GM21360 (cell line): ENCODE data around the gene TCFL5.

ENCODE experiments used
- ATAC-seq: cut with Tn5 transposase; IDR thresholded peaks from one replicate; pipeline ENCODE4 v1.9.1; 2021; ENCODE audit warnings: mild to moderate bottlenecking, moderate library complexity; ENCODE audit not compliant: unreplicated experiment

Gene TCFL5

DNA sequence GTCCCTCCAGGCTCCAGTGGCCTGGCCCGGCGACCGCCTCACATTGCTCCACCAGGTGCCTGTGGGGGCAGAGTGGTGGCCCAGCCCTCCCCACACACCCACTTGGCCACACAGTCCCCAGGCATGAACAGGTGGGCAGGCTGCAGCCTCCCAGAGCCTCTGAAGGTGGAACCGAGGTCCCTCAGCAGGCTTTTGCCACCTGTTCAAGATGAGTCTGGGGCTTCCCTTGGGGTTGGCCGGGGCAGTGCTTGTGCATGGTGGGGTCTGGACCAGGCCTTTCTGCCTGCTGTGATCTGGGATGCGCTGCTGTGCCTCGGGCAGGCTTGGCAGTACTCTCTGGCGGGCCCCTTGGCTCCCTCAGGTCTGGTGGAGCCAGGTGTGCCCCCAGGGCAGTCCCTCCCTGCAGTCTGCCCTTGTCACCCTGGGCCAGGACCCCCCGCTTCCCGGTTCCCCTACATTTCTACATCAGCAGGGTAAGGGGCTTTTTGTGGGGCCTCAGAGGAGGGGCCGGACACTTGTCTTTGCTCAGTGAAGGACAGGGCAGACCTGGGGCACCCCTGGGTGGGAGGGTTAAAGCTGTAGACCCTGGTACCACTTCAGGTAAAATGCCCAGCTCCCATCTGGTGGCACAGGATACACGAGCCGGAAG, 47.4 kb downstream of the TCFL5 start:
- ATAC-seq: no peak

DNA sequence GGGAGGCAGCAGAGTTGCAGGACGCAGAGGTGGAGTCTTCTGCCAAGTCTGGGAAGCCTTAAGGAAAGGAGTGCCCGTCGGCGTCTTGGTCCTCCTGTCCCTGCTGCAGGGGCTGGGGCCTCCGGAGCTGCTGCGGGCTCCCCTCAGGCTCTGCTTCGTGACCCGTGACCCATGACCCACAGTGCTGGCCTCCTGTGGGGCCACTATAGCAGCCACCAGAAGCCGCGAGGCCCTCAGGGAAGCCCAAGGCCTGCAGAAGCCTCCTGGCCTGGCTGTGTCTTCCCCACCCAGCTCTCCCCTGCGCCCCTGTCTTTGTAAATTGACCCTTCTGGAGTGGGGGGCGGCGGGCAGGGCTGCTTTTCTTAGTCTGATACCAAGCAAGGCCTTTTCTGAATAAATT, 48.0 kb downstream of the TCFL5 start:
- ATAC-seq: no peak

DNA sequence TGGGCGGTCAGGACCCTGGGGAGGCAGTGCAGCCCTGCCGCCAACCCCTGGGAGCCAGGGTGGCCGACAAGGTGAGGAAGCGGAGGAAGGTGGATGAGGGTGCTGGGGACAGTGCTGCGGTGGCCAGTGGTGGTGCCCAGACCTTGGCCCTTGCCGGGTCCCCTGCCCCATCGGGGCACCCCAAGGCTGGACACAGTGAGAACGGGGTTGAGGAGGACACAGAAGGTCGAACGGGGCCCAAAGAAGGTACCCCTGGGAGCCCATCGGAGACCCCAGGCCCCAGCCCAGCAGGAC, 48.8 kb downstream of the TCFL5 start:
- ATAC-seq: no peak

DNA sequence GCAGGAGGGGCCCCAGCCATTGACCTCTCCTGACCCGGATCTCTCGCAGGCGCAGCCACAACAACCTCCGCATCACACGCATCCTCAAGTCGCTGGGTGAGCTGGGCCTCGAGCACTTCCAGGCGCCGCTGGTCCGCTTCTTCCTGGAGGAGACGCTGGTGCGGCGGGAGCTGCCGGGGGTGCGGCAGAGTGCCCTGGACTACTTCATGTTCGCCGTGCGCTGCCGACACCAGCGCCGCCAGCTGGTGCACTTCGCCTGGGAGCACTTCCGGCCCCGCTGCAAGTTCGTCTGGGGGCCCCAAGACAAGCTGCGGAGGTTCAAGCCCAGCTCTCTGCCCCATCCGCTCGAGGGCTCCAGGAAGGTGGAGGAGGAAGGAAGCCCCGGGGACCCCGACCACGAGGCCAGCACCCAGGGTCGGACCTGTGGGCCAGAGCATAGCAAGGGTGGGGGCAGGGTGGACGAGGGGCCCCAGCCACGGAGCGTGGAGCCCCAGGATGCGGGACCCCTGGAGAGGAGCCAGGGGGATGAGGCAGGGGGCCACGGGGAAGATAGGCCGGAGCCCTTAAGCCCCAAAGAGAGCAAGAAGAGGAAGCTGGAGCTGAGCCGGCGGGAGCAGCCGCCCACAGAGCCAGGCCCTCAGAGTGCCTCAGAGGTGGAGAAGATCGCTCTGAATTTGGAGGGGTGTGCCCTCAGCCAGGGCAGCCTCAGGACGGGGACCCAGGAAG, 49.3 kb downstream of the TCFL5 start:
- ATAC-seq: no peak

DNA sequence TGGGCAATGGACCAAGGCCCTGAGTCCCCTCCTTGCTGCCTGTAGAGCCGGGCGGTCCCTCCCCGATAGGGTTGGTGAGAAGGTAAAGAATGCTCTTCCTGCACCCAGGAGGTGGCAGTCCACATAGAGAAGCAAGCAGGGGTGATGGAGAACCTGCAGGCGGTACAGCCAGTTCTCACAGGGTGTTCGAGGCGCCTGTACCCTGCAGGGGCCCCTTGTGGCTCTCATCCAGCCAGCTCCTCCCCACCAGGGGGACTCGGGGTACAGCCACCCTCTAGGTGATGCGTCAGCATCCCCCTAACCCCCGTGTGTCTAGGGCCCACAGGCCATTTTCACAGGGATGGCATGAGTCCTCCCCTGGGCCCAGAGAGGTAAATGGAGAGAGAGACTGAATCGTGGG, 49.9 kb downstream of the TCFL5 start:
- no peak for ATAC-seq

DNA sequence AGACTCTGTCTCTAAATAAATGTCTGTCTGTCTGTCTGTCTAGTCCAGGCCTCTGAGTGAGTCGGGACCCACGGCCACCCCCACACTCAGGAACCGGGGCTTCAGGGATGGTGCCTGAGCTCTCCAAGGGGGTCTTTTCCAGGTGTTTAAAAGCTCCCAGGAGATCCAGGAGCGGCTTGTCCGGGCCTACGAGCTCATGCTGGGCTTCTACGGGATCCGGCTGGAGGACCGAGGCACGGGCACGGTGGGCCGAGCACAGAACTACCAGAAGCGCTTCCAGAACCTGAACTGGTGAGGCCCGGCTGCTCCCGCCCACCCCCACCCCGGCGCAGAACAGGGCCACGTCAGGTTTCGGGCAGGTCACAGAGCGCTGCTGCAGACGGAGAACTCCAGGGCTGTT, 50.3 kb downstream of the TCFL5 start:
- no peak for ATAC-seq

DNA sequence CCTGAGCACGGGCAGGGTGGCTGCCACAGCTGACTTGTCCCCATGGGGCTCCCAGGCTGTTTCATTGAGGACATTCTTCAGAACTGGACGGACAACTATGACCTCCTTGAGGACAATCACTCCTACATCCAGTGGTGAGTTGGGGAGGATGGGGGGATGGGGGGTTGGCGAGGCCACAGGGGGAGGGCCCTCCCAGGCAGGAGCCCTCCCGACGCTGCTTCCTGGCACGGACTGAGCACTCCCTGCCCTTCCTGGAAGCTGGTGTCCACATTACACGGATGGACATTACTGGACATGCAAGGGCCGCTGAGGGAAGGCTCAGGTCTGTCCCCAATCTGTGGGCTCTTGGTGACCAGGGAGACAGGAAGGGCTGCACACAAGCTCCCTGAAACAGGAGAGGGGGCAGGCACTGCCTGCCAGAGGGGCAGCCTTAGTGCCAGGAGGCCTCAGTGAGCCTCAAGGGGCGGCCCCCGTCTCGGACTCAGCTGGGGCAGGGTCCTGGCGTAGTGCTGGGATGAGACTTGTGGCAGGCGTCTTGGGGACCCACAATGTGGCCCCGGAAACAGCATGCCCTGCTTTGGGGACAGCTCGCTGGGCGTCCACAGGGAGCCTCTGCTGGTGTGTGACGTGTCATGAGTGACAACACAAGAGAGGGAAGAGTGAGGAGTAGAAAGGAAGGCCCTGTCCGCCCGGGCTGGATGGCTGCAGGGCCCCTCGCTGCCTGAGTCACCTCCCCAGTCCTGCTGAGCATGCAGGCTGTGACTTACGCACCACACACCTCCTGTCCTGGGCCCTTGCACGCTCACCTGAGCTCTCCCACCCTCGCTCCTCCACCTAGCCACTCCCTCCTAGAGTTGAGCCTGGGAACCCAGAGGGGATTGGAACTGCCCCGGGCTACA, 51.8 kb downstream of the TCFL5 start:
- ATAC-seq: no peak

DNA sequence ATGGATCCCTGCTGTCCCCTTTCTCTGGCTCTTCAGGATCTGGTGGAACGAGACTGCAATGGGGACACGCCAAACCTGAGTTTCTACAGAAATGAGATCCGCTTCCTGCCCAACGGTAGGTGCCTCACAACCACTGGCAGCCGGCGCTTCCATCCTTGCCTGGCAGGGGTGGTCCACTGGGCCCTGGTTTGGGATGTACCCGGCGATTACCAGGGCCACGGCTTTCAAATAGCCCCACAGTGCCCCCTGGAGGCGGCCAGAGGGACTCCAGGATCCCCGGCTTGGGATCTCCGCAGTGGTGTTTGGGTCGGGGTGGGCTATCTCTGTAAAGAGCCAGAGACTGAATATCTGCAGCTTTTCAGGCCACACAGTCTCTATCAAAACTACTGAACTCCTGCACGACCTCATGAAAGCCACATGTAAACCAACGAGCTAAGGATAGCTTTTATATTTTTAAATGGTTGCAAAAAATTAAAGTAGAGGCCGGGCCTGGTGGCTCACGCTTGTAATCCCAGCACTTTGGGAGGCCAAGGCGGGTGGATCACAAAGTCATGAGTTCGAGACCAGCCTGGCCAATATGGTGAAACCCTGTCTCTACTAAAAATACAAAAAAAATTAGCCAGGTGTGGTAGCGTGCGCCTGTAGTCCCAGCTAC, 53.3 kb downstream of the TCFL5 start:
- no peak for ATAC-seq

DNA sequence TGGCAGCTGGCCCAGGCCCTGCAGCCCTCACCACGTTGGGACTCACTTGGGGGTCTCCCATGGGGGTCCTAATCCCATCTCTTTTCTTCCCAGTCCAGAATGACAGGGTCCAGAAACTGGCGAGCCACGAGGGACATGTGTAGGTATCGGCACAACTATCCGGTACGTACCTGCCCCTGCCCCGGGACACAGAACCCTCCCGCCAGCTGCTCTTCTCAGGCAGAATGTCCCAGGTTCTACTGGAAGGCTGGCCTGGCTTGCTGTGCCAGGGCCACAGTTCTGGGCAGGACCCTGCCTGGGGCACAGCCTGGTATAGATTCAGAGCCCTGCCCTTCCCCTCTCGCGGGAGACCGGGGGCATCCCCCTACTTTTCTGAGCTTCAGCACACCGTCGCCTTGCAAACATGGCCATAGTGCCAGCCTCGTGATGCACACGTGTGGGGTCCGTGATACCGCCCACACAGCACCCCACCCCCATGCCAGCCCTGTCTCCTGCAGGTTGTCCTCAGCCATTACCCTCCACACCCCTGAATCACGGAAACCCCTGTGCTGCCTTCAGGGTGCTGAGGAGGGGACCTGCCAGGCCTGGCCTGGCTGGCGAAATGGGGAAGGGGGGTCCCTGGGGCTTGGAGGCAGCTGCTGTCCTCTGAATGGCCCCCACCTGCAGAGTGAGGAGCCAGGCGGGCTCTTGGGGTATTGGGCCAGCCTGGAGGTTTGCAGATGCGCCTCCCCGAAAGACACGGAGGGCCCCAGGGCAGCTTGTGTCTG, 54.0 kb downstream of the TCFL5 start:
- no peak for ATAC-seq

DNA sequence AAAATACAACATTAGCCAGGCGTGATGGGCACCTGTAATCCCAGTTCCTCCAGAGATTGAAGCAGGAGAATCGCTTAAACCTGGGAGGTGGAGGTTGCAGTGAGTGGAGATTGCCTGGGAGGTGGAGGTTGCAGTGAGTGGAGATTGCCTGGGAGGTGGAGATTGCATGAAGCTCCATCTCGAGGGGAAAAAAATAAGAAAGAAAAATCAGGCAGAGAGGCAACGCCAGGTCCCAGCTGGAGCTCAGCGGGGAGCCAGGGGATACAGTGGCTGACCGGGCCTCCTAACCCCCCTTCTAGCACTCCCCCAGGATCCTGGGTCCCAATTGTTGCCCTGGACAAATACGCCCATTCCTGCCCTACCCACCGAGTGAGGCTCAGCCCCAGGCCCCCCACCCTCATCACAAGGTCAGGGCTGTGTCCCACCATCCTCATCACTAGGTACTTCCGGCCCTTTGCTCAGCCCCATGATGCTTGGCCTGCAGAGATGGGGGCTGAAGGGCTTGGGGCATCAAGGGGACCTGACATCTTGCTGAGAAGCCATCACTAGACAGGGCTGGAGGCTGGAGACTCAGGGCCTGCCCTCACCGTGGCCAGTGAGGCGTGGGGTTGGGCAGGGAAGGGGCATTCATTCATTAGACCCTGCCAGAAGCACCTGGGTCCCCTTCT, 55.1 kb downstream of the TCFL5 start:
- ATAC-seq: no peak

DNA sequence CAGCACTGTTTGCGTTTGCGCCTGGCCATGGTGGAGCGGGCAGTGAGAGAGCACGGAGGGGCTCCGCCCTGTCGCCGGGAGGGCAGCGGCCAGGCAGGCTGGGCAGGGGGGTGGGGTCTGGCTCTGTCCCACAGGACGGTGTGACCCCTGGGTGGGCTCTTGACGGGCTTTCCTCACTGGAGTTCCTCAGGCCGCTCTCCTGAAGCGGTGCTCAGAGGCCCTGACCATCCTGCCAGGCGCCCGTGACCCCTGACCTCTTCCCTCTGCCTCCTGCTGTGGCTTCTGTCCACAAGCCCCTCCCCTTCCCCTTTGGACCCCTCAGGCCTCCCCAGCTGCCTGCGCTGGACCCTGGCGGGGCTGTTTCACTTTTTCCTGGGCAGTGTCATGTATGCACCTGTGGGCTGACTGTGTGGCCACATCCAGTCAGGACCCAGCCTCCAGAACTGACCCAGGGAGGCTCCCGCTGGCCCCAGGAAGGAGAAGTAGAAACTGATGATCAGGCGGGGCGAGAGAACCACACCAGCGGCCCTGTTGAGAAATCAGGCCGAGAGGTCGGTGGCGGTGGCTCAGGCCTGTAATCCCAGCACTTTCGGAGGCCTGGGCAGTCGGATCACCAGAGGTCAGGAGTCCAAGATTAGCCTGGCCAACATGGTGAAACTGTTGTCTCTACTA, 55.8 kb downstream of the TCFL5 start:
- no peak for ATAC-seq

DNA sequence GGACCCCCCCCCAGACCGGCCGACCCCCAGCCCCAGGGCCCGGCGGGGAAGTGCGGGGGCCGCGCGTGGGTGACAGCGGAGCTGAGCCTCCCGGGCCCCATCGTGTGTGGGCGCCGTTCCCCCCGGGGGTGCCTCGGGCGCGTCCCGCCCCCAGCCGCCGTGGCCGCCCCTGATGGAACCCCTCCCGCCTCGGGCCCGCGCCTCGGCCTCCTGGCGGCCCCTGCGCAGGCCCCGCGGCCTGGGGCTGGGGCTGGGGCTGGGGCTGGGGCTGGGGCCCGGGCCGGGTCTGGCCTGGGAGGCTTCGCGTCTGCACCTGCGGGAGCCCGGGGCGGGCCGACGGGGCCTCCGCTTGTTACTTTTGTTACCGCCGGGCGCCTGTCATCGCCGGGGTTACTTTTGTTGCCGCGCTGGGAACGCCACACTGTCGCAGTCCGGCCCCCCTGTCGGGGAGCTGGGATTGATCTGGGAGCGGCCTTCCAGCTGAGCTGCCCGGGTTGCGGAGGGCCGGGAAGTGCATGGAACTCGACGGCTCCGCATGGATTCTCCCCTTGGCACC, 56.4 kb downstream of the TCFL5 start:
- no peak for ATAC-seq

DNA sequence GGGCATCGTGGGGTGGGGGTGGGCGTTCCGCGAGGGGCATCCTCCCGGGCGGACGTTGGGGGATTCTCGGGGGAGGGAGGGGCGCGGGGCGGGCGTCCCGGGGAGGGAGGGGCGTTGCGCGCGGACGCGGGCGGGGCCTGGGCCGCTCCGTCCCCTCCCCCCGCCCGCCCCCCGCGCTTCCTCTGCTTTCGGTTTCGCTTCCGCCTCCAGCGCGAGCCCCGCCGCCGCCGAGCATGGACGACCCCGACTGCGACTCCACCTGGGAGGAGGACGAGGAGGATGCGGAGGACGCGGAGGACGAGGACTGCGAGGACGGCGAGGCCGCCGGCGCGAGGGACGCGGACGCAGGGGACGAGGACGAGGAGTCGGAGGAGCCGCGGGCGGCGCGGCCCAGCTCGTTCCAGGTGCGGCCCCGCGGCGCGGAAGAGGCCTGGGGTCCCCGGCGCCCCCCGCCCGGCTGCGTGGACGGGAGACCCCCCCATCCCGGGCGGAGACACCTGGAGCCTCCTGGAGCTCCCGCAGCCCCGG, 56.9 kb downstream of the TCFL5 start, which contains the start of gene OGFR:
Gene OGFR (plus strand): TSS at position 209 of the 528 bp plus-strand sequence. CDS start 25 bp downstream, at position 234.
- ATAC-seq: no peak

DNA sequence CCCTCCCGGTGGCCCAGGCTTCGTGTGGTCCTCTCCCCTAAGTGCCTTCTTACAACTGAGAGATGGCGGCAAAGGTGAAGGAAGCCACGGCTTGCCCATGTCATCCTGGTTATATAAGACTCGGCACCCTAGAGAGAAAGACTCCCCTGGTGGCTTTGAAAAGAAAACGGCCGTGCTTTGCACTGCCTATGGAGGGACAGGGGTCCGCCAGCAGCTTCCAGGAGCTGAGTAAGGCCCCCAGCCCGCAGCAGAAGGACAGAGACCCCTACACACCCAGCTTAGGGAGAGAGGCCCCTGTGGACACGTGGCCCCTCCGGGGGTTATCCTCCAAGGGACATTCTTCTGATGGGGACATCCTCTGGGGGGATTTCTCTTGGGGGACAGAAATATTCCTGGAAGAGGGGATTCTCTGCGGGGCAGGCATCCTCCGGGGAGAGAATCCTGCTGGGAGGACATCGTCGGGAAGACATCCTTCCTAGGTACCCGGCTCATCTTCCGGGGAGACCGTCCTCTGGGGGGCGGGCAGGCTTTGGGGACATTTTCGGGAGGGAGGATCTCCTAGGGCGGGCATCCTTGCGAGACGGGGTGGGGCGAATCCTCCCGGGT, 57.5 kb downstream of the TCFL5 start:
- no peak for ATAC-seq

DNA sequence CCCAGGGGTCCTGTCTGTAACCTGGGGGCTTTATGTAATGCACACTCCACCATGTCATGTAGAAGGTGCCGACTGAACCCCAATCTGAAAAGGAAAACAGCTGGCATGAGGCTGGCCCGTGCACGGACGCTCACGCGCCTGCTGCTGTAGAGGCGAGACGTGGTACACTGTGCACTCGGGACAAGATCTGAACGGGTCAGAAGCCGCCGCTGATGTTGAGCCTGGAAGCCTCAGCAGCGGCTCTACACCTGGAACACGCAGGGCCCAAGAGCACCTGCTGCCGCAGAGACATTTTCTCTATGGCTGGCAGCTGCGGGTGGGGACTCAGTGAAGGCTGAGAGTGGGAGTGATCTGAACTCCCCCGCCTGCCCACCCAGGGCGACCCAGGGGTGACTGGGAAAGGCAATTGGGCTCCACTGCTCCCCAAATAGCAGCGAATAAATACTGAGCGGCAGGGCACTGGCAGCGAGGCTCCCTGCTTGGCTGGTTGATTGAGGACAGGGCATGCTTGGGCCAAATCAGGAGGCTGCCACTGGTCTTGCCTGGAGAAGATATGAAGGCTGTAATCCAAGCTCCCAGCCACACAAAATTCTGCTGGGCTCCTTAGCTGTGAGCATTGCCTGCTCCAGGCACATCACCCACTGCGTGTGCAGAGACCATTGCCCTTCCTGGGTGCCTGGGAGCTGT, 59.5 kb downstream of the TCFL5 start:
- no peak for ATAC-seq

DNA sequence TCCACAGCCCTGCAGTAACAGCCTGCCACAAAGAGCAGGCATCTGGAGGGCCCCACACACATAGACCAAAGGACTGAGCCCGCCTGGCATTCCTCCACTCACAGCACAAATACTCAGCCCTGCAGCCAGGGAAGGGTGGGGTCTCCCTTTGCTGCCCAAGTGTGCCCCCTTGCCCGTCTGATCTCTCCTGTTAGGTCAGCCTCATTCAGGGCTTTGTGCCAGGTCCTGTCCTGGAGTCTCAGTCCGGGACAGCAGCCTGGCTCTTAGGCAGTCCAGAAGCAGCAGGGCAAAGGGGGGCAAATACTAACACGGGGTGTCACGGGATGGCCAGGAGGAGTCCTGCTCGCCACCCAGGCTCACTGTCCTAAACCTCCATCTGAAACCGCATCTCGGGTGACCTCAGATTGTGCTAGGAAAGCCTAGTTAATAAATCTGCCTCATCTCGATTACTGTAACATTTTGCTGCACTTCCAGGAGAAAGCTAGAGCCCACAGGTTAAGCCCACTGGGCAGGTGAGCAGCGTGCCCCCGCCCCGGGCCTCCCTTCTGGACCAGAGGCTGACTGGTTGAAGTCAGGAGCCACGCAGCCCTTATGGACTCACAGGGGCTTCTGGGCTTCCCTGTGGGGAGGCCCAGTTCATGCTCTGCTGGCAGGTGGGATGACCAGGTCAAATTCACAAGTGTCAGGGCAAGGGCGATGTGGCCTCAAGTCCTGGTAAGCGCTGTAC, 60.2 kb downstream of the TCFL5 start:
- ATAC-seq: no peak
